GM12864 (cell line): ENCODE data around the gene GPR141.

ENCODE experiments used
- DNase-seq: peaks from one replicate; pipeline ENCODE4 v3.0.0-alpha.2; 2011; ENCODE audit warnings: low read depth
- H3K4me3 ChIP-seq: 2 replicates; pipeline ENCODE4 v1.5.1; 2011; ENCODE audit warnings: mild to moderate bottlenecking, low read depth, low read length, control low read depth
- TF ChIP-seq, protein P1 (sequence below): IDR thresholded peaks from 2 replicates; pipeline ENCODE4 v1.5.1; 2011; ENCODE audit warnings: low read depth, mild to moderate bottlenecking, moderate library complexity, low read length, control low read depth, inconsistent platforms; ENCODE audit errors: missing control alignments

The GPR141 gene

DNA sequence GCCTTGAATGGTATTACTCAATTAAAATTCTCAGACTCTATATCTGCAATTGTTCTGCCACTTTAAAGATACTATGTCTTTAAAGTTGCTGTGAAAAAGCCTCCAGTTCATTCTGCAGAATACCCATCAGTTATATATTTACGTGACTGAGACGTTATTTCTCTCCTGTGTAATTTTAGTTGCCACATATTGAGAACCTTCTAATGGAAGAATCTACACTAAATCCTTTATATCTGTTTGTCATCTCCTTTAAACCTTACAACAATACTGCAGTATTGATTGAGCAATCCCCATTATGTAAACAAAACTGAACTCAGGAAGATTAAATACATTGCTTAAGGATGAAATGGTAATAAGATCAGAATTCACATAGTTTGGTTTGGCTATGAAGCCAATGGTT, 30.0 kb downstream of the GPR141 start:
- TF ChIP-seq, protein P1, sequence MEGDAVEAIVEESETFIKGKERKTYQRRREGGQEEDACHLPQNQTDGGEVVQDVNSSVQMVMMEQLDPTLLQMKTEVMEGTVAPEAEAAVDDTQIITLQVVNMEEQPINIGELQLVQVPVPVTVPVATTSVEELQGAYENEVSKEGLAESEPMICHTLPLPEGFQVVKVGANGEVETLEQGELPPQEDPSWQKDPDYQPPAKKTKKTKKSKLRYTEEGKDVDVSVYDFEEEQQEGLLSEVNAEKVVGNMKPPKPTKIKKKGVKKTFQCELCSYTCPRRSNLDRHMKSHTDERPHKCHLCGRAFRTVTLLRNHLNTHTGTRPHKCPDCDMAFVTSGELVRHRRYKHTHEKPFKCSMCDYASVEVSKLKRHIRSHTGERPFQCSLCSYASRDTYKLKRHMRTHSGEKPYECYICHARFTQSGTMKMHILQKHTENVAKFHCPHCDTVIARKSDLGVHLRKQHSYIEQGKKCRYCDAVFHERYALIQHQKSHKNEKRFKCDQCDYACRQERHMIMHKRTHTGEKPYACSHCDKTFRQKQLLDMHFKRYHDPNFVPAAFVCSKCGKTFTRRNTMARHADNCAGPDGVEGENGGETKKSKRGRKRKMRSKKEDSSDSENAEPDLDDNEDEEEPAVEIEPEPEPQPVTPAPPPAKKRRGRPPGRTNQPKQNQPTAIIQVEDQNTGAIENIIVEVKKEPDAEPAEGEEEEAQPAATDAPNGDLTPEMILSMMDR, result no peak

DNA sequence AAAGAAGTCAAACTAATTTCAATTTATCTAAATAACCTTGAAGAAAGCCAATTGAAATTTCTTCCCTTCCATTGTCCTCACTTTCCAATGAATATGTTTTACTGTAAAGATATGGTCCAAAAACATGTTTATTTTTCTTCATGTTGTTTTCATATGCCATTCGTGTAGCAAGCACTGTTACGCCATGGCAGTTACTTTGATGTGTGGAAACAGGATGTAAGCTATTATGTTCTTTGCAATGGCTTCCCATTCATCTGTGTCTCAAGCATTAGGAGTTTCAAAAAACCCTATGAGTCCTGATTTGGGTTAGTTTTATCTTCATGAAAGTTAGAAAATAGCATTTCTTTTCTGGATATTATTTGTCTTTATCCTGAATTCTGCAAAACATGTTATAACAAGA, 31.0 kb downstream of the GPR141 start:
- H3K4me3 ChIP-seq, result no peak overlapping the region
- TF ChIP-seq, protein P1, result no peak
- DNase-seq, result no peak

More for the DNA sequence above, 30.0 kb downstream of the GPR141 start:
- H3K4me3 ChIP-seq, result no peak overlapping the region
- DNase-seq, result no peak

DNA sequence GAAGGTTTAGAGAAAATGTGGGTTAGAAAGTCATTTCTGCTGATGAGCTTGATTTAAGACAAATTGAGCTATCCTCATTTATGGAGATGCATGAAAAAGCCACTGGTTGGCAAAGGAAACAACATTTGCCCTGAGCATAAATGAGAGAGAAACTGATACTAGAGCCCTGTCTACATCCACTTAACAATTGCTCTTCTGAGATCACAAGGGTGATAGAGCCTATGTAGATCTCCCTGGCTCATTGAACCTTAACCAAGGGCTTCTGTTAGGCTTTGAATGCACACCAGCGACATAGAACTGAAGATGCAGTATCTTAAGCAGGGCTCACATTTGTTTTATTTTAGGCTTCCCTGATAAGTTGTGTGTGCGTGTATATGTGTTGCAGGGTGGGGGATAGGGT, 35.0 kb downstream of the GPR141 start:
- TF ChIP-seq, protein P1, result no peak
- DNase-seq, result no peak
- no peak overlapping the region for H3K4me3 ChIP-seq

DNA sequence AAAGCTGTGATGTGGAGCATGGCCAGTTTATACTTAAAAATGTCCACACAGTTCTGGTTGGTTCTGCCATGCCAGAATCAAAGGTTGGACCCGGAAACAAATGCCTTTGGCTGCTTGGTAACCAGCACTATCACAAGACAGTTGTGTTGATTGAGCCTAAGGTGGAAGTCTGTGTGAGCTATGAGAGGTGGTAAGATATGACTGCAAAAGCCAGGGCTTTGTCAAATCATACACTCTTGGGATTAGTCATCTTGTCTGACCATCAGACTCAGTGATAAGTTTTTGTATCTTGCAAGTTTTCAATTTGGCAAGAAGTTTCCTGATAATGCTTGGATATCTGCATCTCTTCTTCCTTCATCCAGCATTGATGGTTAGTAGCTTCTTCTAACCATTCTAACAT, 35.5 kb downstream of the GPR141 start:
- TF ChIP-seq, protein P1, result no peak
- DNase-seq, result no peak

DNA sequence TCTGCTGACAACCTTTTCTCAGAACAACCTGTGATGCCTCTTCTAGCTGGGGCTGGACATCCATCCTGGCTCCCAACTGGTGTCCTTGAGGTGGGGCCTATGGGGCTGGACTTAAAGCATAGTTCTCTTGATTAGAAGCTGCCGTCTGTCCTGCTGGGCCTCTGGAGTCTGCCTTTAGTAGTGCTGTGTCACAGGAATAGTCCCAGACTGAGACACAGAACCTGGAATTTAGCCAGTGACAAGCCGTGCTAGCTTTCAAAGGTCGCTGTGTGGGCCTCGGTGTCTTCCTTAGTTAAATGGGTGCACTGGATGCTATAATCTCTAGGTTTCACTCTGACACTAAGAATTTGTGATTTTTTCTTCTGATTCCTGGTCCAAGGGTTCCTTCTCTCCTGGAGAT, 41.2 kb downstream of the GPR141 start:
- TF ChIP-seq, protein P1, result no peak
- no peak for DNase-seq
- H3K4me3 ChIP-seq, result no peak overlapping the region

More for the DNA sequence above, 35.5 kb downstream of the GPR141 start:
- no peak overlapping the region for H3K4me3 ChIP-seq

DNA sequence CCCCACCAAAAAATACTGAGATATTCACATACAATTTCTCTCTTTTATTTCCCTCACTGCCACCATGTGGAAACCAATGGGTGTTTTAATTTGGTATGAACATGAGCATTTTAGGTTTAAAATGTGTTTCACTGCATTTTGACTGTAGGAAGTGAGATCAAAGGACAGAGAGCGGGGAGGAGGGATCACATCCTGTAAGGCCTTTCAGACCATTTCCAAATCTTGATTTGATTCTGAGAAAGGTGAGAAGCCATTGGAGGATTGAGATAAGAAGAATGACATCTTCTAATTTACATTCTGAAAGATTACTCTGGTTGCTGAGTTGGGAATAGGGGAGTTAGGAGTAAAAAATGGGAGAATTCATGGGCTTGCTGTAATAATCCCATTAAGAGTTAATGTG, 42.5 kb downstream of the GPR141 start:
- DNase-seq, result no peak
- H3K4me3 ChIP-seq, result no peak overlapping the region
- TF ChIP-seq, protein P1, result no peak

DNA sequence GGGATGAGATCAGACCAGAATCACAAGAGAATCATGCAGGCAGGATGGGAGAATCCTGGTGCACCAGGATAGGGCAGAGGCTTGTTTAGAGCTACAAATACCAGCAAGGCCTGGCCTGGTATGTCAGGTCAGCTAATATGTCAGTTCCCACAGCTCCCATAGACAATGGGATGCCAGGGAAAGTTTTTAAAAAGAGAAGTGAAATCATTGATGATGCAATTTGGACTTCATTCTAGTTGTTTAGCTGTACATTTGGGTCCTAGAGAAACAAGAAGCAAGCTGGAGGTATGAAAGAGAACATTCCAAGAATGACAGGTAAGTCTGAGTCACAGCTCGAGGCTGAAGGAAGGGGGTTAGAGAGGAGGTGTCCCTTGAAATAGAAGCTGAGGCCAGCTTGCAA, 45.2 kb downstream of the GPR141 start:
- DNase-seq, result no peak
- TF ChIP-seq, protein P1, result no peak
- no peak overlapping the region for H3K4me3 ChIP-seq
